ENCODE measurements around the gene RARA. TPM values are rescaled to one million over a fixed set of nuclear protein-coding genes. Genes with fewer than 3 reads are reported as not detected.

Gene RARA
- total and polyA plus RNA-seq, 2 of the 4 experiments (the other 2 are of a cell fraction), result 9.0 to 12.7 TPM

DNA sequence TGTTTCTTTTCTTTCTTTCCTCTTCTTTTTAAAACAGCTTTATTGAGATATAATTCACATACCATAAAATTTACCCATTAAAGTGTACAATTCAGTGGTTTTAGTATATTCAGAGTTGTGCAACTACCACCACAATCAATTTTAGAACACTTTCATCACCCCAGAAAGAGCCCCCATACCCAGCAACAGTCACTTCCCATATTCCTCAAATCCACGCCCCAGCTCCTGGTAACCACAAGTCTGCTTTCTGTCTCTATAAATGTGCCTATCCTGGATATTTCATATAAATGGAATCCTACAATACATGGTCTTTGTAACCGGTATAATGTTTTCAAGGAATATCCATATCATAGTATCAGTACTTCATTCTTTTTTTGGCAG is 19.4 kb downstream of the RARA start:
- Histone ChIP-seq H2BK20ac (ENCODE audit: low read depth, low read length) (no peak overlapping the region), H4K5ac (ENCODE audit: low read depth, low read length) (no peak overlapping the region), H3K4me2 (ENCODE audit: low read depth, low read length) (no peak overlapping the region), H3K18ac (ENCODE audit: low read depth, low read length) (no peak overlapping the region), H3K9me1 (ENCODE audit: insufficient read depth, low read length) (peaks cover 30% of the 10 kb centered on the region), H3K4ac (ENCODE audit: low read depth, low read length) (no peak overlapping the region), H3K56ac (ENCODE audit: extremely low read depth, insufficient read depth, low read length) (no peak overlapping the region), H2BK120ac (ENCODE audit: low read depth, low read length) (no peak overlapping the region), H4K91ac (ENCODE audit: insufficient read depth, low read depth, low read length) (no peak overlapping the region), H3K27ac (ENCODE audit: insufficient read depth, low read length) (no peak overlapping the region), H3K36me3 (ENCODE audit: control insufficient read depth, insufficient read depth, low read length) (peaks cover 4% of the 10 kb centered on the region), H3K14ac (replicated peaks; ENCODE audit: low read depth, low read length) (no peak overlapping the region), H3K9ac (ENCODE audit: low read depth, low read length) (no peak overlapping the region), H3K4me3 (ENCODE audit: insufficient read depth, low read depth, low read length) (no peak overlapping the region), H3K23ac (ENCODE audit: low read depth, low read length) (no peak overlapping the region), H2BK15ac (ENCODE audit: low read depth, low read length) (no peak overlapping the region), H4K20me1 (ENCODE audit: insufficient read depth, low read length) (peaks cover 53% of the 10 kb centered on the region), H3K27me3 (ENCODE audit: control insufficient read depth, insufficient read depth, low read length) (no peaks in the 10 kb centered on the region), H2AFZ (replicated peaks; ENCODE audit: low read length, poor library complexity) (no peak overlapping the region), H4K8ac (ENCODE audit: low read depth in 2 of 2, low read length in 2 of 2) (no peak overlapping the region), H3K4me1 (ENCODE audit: control insufficient read depth, insufficient read depth, low read length) (peaks cover 53% of the 10 kb centered on the region), H3K9me3 (ENCODE audit: control insufficient read depth, insufficient read depth, low read length) (no peaks in the 10 kb centered on the region), H3K79me1 (ENCODE audit: low read depth in 1 of 2, low read length in 2 of 2) (peaks cover 21 to 91% of the 10 kb centered on the region in 2 experiments), H2AK9ac (replicated peaks; ENCODE audit: low read depth, low read length, poor library complexity) (no peak overlapping the region), H2AK5ac (ENCODE audit: low read depth, low read length) (no peak overlapping the region), H2BK5ac (ENCODE audit: low read depth, low read length, poor library complexity, severe bottlenecking) (no peak overlapping the region)
- ChIA-PET POLR2A (ENCODE audit: unreplicated experiment) (no interaction called here), CTCF (no interaction called here)
- in situ Hi-C loops (cut with MboI; ENCODE audit: low sequenced_read_pairs) (no loop called here), intact Hi-C loops (cut with micrococcal nuclease) (no loop called here), dilution Hi-C loops (cut with HindIII; ENCODE audit: low sequenced_read_pairs, unreplicated experiment) (no loop called here)
- TF ChIP-seq NFE2L2 (IDR thresholded peaks at IDR 0.05; ENCODE audit: low read depth, low read length) (no peak), MAZ (IDR thresholded peaks at IDR 0.05; ENCODE audit: borderline replicate concordance, low read depth, low read length) (no peak), CEBPB (IDR thresholded peaks at IDR 0.05; ENCODE audit: low read depth, low read length) (no peak), MAFK (IDR thresholded peaks at IDR 0.05; ENCODE audit: low read depth, low read length) (no peak), MXI1 (IDR thresholded peaks at IDR 0.05; ENCODE audit: borderline replicate concordance, low read depth, low read length) (no peak), RFX5 (IDR thresholded peaks at IDR 0.05; ENCODE audit: low read depth, low read length) (no peak), CHD1 (IDR thresholded peaks at IDR 0.05; ENCODE audit: low read depth, low read length) (no peak), SMC3 (IDR thresholded peaks at IDR 0.05; ENCODE audit: low read depth, low read length) (no peak)
- no TSS peak for BruUV-seq (replicated peaks)
- WGBS, 2 experiments (ENCODE audit: extremely low coverage in 2 of 2, insufficient read length in 1 of 2), result no CpG with 5 or more reads among the region's 2 CpGs
- DNase-seq (no peak), ATAC-seq (ENCODE audit: low read depth) (no peak)

All from IMR-90 (cell line).